GM23338 (cell line): Measurements from ENCODE around the gene CDX1. TPM values are rescaled to one million over a fixed set of nuclear protein-coding genes. Genes with fewer than 3 reads are reported as not detected.

Experiments
- ATAC-seq: fragments of 200-7000 bp; cut with Tn5 transposase; 3 replicates; pipeline ENCODE4 v1.9.1; 2020
- DNase-seq: peaks from one replicate; pipeline ENCODE4 v3.0.0-alpha.2; 2015; ENCODE audit warnings: low spot score
- H2AFZ ChIP-seq: fragments of 200-600 bp; sonication (generic); 2 replicates; pipeline ENCODE4 v1.8.0; 2016; ENCODE audit warnings: antibody characterized with exemption, mild to moderate bottlenecking, moderate library complexity
- H3F3A ChIP-seq: fragments of 200-600 bp; sonication (generic); replicated peaks from 2 replicates; pipeline ENCODE4 v1.8.0; 2017; ENCODE audit warnings: antibody characterized with exemption, mixed run types, low read depth
- H3K27ac ChIP-seq: fragments of 200-600 bp; sonication (generic); 2 replicates; pipeline ENCODE4 v1.6.1; 2016; ENCODE audit warnings: low read depth
- H3K27me3 ChIP-seq: fragments of 200-600 bp; sonication (generic); 2 replicates; pipeline ENCODE4 v1.8.0; 2016; ENCODE audit warnings: mild to moderate bottlenecking, mixed run types, moderate library complexity; ENCODE audit not compliant: insufficient read depth
- H3K36me3 ChIP-seq: fragments of 200-600 bp; sonication (generic); 2 replicates; pipeline ENCODE4 v1.8.0; 2016; ENCODE audit warnings: mild to moderate bottlenecking; ENCODE audit not compliant: insufficient read depth
- H3K4me1 ChIP-seq: fragments of 200-600 bp; sonication (generic); 2 replicates; pipeline ENCODE4 v1.8.0; 2016; ENCODE audit warnings: mild to moderate bottlenecking, moderate library complexity; ENCODE audit not compliant: insufficient read depth
- H3K4me2 ChIP-seq: fragments of 200-600 bp; sonication (generic); 2 replicates; pipeline ENCODE4 v1.7.1; 2017; ENCODE audit warnings: mixed run types
- H3K4me3 ChIP-seq: fragments of 200-600 bp; sonication (generic); 2 replicates; pipeline ENCODE4 v1.6.1; 2016; ENCODE audit warnings: mixed run types
- H3K79me2 ChIP-seq: fragments of 200-600 bp; sonication (generic); replicated peaks from 2 replicates; pipeline ENCODE4 v1.8.0; 2017; ENCODE audit warnings: mild to moderate bottlenecking; ENCODE audit not compliant: insufficient read depth
- H3K9me2 ChIP-seq: fragments of 200-600 bp; sonication (generic); 2 replicates; pipeline ENCODE4 v1.8.0; 2017; ENCODE audit not compliant: insufficient read depth
- H4K20me1 ChIP-seq: fragments of 200-600 bp; sonication (generic); replicated peaks from 2 replicates; pipeline ENCODE4 v1.8.0; 2017; ENCODE audit warnings: mild to moderate bottlenecking; ENCODE audit not compliant: insufficient read depth
- H3K27ac Mint-ChIP-seq: 2 replicates; pipeline ENCODE4 v1.8.0; 2020; ENCODE audit warnings: inconsistent platforms, mild to moderate bottlenecking, moderate library complexity, mixed read lengths
- H3K27me3 Mint-ChIP-seq: 3 replicates; pipeline ENCODE4 v1.8.0; 2022; ENCODE audit warnings: low read depth, mild to moderate bottlenecking, moderate library complexity, mixed read lengths, inconsistent platforms; ENCODE audit not compliant: insufficient read depth, poor library complexity
- H3K36me3 Mint-ChIP-seq: 3 replicates; pipeline ENCODE4 v1.8.0; 2021; ENCODE audit warnings: low read depth, mild to moderate bottlenecking, inconsistent platforms, moderate library complexity, mixed read lengths
- H3K4me1 Mint-ChIP-seq: 3 replicates; pipeline ENCODE4 v1.8.0; 2020; ENCODE audit warnings: mild to moderate bottlenecking, inconsistent platforms, mixed read lengths
- H3K4me3 Mint-ChIP-seq: 3 replicates; pipeline ENCODE4 v1.8.0; 2021; ENCODE audit warnings: moderate library complexity, mild to moderate bottlenecking, inconsistent platforms, mixed read lengths
- H3K9me3 Mint-ChIP-seq: 3 replicates; pipeline ENCODE4 v1.8.0; 2020; ENCODE audit warnings: moderate library complexity, mild to moderate bottlenecking, inconsistent platforms, mixed read lengths
- CREB1 ChIP-seq: fragments of 250-450 bp; sonication (Bioruptor Pico); IDR thresholded peaks from 2 replicates; pipeline ENCODE4 v1.5.0; 2020; ENCODE audit warnings: low read depth, mild to moderate bottlenecking, moderate library complexity
- EZH2 ChIP-seq: fragments of 200-600 bp; sonication (generic); IDR thresholded peaks from one replicate; pipeline ENCODE4 v1.8.0; 2017; ENCODE audit warnings: antibody characterized with exemption, mild to moderate bottlenecking, low read depth; ENCODE audit not compliant: unreplicated experiment
- EZH2phosphoT487 ChIP-seq: fragments of 200-600 bp; sonication (generic); IDR thresholded peaks from one replicate; pipeline ENCODE4 v1.8.1; 2018; ENCODE audit warnings: antibody characterized with exemption; ENCODE audit not compliant: unreplicated experiment
- JUNB ChIP-seq: IDR thresholded peaks from one replicate; pipeline ENCODE4 v1.6.1; 2016; ENCODE audit warnings: antibody characterized with exemption; ENCODE audit not compliant: unreplicated experiment
- NANOG ChIP-seq: IDR thresholded peaks from 2 replicates; pipeline ENCODE4 v1.6.1; 2016; ENCODE audit warnings: antibody characterized with exemption, borderline replicate concordance
- POLR2AphosphoS5 ChIP-seq: IDR thresholded peaks from 2 replicates; pipeline ENCODE4 v1.6.1; 2016; ENCODE audit warnings: antibody characterized with exemption, low read depth
- STAT1 ChIP-seq: IDR thresholded peaks from one replicate; pipeline ENCODE4 v1.6.1; 2016; ENCODE audit warnings: antibody characterized with exemption; ENCODE audit not compliant: unreplicated experiment
- ZNF114 ChIP-seq: fragments of 250-450 bp; sonication (Bioruptor Pico); IDR thresholded peaks from 2 replicates; pipeline ENCODE4 v1.5.0; 2020; ENCODE audit warnings: mild to moderate bottlenecking, moderate library complexity
- ZNF331 ChIP-seq: fragments of 250-450 bp; sonication (Bioruptor Pico); IDR thresholded peaks from 2 replicates; pipeline ENCODE4 v1.5.0; 2020; ENCODE audit warnings: low read depth, mild to moderate bottlenecking, moderate library complexity
- polyA plus RNA-seq: library from polyadenylated mRNA; unstranded; fragments of >200 nt; fragmentation: Nextera tagmentation; extraction: Ambion mirVana; gene quantifications from 2 replicates; pipeline ENCODE4 v1.2.1, GENCODE V29; 2016
- total RNA-seq: library from RNA; depleted of rRNA; stranded (reverse); fragments of >200 nt; shearing (Covaris generic); gene quantifications from 2 replicates; pipeline ENCODE4 v1.2.3, GENCODE V29; 2014
- TF ChIP-seq, protein P1 (sequence below), 2 experiments: fragments of 200-600 bp in 1 of 2; sonication (generic) in 1 of 2; conservative IDR thresholded peaks; 2 replicates each; pipeline versions ENCODE4 v1.5.1 to v1.6.1; 2016 to 2017; ENCODE audit warnings: antibody characterized with exemption in 2 of 2, low read depth in 2 of 2, mild to moderate bottlenecking in 2 of 2, moderate library complexity in 1 of 2
- TF ChIP-seq, protein P2 (sequence below): fragments of 250-450 bp; sonication (Bioruptor Pico); IDR thresholded peaks from 2 replicates; pipeline ENCODE4 v1.5.0; 2020; ENCODE audit warnings: mild to moderate bottlenecking, moderate library complexity
- TF ChIP-seq, protein P3 (sequence below): IDR thresholded peaks from one replicate; pipeline ENCODE4 v1.6.1; 2018; ENCODE audit warnings: antibody characterized with exemption; ENCODE audit not compliant: unreplicated experiment
- TF ChIP-seq, protein P4 (sequence below): IDR thresholded peaks from 2 replicates; pipeline ENCODE4 v1.6.1; 2016; ENCODE audit warnings: antibody characterized with exemption

The CDX1 gene
- total and polyA plus RNA-seq, 2 experiments from 2014 or later, result not detected

DNA sequence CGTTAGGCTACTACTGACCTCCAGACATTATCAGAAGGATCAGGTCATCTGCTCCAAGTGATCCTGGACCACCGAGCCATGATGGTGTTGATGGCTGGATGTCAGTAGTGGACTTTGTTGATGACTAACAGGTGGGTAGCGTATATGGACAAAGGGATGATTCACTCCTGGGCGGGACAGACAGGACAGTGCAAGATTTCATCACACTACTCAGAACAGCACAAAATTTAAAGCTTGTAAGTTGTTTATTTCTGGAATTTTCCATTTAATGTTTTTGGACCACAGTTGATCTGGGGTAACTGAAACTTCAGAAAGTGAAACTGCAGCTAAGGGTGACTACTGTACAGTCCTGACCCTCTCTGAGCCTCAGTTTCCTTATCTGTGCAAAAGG, 23.6 kb upstream of the CDX1 start:
- no peak for DNase-seq
- H3K9me3 Mint-ChIP-seq, result no peaks in the 10 kb centered on the region
- Histone ChIP-seq H2AFZ (no peak overlapping the region), H3K79me2 (no peaks in the 10 kb centered on the region), H3K9me2 (no peaks in the 10 kb centered on the region), H4K20me1 (no peaks in the 10 kb centered on the region), H3F3A (no peaks in the 10 kb centered on the region), H3K4me1 (peaks cover 16% of the 10 kb centered on the region), H3K27me3 (no peaks in the 10 kb centered on the region), H3K36me3 (no peaks in the 10 kb centered on the region), H3K27ac (no peak overlapping the region), H3K4me2 (no peak overlapping the region), H3K4me3 (no peak overlapping the region)
- H3K4me1 Mint-ChIP-seq, result peaks cover 57% of the 10 kb centered on the region
- ATAC-seq, result no peak
- no peak overlapping the region for H3K27ac Mint-ChIP-seq
- no peaks in the 10 kb centered on the region; the same call in 2 of the 3 replicates for H3K36me3 Mint-ChIP-seq
- TF ChIP-seq STAT1 (no peak), EZH2 (no peak), NANOG (no peak), EZH2phosphoT487 (no peak), ZNF114 (CRISPR knock-in tag) (no peak), CREB1 (CRISPR knock-in tag) (no peak), POLR2AphosphoS5 (no peak), ZNF331 (no peak), JUNB (no peak)
- TF ChIP-seq, protein P1, sequence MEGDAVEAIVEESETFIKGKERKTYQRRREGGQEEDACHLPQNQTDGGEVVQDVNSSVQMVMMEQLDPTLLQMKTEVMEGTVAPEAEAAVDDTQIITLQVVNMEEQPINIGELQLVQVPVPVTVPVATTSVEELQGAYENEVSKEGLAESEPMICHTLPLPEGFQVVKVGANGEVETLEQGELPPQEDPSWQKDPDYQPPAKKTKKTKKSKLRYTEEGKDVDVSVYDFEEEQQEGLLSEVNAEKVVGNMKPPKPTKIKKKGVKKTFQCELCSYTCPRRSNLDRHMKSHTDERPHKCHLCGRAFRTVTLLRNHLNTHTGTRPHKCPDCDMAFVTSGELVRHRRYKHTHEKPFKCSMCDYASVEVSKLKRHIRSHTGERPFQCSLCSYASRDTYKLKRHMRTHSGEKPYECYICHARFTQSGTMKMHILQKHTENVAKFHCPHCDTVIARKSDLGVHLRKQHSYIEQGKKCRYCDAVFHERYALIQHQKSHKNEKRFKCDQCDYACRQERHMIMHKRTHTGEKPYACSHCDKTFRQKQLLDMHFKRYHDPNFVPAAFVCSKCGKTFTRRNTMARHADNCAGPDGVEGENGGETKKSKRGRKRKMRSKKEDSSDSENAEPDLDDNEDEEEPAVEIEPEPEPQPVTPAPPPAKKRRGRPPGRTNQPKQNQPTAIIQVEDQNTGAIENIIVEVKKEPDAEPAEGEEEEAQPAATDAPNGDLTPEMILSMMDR (conservative IDR thresholded peaks at IDR 0.05; ENCODE audit: low read depth in 2 of 2), result no peak
- TF ChIP-seq, protein P2, sequence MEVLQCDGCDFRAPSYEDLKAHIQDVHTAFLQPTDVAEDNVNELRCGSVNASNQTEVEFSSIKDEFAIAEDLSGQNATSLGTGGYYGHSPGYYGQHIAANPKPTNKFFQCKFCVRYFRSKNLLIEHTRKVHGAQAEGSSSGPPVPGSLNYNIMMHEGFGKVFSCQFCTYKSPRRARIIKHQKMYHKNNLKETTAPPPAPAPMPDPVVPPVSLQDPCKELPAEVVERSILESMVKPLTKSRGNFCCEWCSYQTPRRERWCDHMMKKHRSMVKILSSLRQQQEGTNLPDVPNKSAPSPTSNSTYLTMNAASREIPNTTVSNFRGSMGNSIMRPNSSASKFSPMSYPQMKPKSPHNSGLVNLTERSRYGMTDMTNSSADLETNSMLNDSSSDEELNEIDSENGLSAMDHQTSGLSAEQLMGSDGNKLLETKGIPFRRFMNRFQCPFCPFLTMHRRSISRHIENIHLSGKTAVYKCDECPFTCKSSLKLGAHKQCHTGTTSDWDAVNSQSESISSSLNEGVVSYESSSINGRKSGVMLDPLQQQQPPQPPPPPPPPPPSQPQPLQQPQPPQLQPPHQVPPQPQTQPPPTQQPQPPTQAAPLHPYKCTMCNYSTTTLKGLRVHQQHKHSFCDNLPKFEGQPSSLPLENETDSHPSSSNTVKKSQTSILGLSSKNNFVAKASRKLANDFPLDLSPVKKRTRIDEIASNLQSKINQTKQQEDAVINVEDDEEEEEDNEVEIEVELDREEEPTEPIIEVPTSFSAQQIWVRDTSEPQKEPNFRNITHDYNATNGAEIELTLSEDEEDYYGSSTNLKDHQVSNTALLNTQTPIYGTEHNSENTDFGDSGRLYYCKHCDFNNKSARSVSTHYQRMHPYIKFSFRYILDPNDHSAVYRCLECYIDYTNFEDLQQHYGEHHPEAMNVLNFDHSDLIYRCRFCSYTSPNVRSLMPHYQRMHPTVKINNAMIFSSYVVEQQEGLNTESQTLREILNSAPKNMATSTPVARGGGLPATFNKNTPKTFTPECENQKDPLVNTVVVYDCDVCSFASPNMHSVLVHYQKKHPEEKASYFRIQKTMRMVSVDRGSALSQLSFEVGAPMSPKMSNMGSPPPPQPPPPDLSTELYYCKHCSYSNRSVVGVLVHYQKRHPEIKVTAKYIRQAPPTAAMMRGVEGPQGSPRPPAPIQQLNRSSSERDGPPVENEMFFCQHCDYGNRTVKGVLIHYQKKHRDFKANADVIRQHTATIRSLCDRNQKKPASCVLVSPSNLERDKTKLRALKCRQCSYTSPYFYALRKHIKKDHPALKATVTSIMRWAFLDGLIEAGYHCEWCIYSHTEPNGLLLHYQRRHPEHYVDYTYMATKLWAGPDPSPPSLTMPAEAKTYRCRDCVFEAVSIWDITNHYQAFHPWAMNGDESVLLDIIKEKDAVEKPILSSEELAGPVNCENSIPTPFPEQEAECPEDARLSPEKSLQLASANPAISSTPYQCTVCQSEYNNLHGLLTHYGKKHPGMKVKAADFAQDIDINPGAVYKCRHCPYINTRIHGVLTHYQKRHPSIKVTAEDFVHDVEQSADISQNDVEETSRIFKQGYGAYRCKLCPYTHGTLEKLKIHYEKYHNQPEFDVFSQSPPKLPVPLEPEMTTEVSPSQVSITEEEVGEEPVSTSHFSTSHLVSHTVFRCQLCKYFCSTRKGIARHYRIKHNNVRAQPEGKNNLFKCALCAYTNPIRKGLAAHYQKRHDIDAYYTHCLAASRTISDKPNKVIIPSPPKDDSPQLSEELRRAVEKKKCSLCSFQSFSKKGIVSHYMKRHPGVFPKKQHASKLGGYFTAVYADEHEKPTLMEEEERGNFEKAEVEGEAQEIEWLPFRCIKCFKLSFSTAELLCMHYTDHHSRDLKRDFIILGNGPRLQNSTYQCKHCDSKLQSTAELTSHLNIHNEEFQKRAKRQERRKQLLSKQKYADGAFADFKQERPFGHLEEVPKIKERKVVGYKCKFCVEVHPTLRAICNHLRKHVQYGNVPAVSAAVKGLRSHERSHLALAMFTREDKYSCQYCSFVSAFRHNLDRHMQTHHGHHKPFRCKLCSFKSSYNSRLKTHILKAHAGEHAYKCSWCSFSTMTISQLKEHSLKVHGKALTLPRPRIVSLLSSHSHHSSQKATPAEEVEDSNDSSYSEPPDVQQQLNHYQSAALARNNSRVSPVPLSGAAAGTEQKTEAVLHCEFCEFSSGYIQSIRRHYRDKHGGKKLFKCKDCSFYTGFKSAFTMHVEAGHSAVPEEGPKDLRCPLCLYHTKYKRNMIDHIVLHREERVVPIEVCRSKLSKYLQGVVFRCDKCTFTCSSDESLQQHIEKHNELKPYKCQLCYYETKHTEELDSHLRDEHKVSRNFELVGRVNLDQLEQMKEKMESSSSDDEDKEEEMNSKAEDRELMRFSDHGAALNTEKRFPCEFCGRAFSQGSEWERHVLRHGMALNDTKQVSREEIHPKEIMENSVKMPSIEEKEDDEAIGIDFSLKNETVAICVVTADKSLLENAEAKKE (CRISPR knock-in tag), result no peak
- TF ChIP-seq, protein P3, sequence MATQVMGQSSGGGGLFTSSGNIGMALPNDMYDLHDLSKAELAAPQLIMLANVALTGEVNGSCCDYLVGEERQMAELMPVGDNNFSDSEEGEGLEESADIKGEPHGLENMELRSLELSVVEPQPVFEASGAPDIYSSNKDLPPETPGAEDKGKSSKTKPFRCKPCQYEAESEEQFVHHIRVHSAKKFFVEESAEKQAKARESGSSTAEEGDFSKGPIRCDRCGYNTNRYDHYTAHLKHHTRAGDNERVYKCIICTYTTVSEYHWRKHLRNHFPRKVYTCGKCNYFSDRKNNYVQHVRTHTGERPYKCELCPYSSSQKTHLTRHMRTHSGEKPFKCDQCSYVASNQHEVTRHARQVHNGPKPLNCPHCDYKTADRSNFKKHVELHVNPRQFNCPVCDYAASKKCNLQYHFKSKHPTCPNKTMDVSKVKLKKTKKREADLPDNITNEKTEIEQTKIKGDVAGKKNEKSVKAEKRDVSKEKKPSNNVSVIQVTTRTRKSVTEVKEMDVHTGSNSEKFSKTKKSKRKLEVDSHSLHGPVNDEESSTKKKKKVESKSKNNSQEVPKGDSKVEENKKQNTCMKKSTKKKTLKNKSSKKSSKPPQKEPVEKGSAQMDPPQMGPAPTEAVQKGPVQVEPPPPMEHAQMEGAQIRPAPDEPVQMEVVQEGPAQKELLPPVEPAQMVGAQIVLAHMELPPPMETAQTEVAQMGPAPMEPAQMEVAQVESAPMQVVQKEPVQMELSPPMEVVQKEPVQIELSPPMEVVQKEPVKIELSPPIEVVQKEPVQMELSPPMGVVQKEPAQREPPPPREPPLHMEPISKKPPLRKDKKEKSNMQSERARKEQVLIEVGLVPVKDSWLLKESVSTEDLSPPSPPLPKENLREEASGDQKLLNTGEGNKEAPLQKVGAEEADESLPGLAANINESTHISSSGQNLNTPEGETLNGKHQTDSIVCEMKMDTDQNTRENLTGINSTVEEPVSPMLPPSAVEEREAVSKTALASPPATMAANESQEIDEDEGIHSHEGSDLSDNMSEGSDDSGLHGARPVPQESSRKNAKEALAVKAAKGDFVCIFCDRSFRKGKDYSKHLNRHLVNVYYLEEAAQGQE, result no peak
- TF ChIP-seq, protein P4, sequence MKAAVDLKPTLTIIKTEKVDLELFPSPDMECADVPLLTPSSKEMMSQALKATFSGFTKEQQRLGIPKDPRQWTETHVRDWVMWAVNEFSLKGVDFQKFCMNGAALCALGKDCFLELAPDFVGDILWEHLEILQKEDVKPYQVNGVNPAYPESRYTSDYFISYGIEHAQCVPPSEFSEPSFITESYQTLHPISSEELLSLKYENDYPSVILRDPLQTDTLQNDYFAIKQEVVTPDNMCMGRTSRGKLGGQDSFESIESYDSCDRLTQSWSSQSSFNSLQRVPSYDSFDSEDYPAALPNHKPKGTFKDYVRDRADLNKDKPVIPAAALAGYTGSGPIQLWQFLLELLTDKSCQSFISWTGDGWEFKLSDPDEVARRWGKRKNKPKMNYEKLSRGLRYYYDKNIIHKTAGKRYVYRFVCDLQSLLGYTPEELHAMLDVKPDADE, result no peak
- H3K4me3 Mint-ChIP-seq, result no peak overlapping the region; the same call in 2 of the 3 replicates
- H3K27me3 Mint-ChIP-seq, result peaks cover 18% of the 10 kb centered on the region
